Measurements from ENCODE around the gene UNC80. TPM values are rescaled to one million over a fixed set of nuclear protein-coding genes. Genes with fewer than 3 reads are reported as not detected.

UNC80 gene
- polyA plus RNA-seq, 3 donors, result under 0.01 TPM; not detected in 2

DNA sequence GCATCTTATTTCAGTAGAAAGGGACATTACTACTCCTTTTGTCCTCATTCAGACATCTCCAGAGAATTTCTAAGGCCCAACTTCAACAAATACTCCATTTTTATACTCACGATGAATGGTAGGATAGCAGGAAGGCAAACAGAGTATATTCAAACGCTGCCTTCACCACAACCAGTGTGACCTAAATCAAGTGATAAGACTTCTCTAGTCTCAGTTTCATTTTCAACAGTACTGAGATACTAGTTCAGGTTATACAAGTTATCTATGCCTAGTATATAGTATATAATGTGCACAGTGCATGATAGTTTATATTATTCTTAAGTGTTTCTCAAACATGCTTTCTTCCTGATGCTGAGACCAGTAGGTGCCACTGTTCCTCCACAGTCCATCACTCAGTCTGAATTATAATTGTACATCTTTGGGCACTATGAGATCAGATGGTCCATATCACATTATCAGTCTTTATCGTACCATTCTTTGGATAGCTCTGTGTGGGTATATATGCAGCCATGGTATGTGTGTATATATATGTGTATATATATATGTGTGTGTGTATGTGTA, 164.6 kb downstream of the UNC80 start:
- TF ChIP-seq CTCF (IDR thresholded peaks at IDR 0.05), result no peak
- Histone ChIP-seq H3K9me3 (replicated peaks in 1 of 2; ENCODE audit: control insufficient read depth in 1 of 2, insufficient read depth in 1 of 2, low read length in 2 of 2) (no peaks in the 10 kb centered on the region), H4K20me1 (ENCODE audit: insufficient read depth, low read length) (no peaks in the 10 kb centered on the region), H2AFZ (ENCODE audit: insufficient read depth, low read depth, low read length, poor library complexity, severe bottlenecking) (no peak overlapping the region), H3K4me3 (replicated peaks in 1 of 3; ENCODE audit: low read depth in 2 of 3, low read length in 3 of 3) (no peak overlapping the region), H3K79me2 (ENCODE audit: insufficient read depth, low read length) (no peaks in the 10 kb centered on the region), H3K27me3 (ENCODE audit: control insufficient read depth in 2 of 2, insufficient read depth in 2 of 2, low read length in 2 of 2) (no peaks in the 10 kb centered on the region), H3K27ac (ENCODE audit: low read depth in 1 of 2, low read length in 2 of 2) (no peak overlapping the region), H3K9ac (ENCODE audit: insufficient read depth, low read length, poor library complexity, severe bottlenecking) (no peak overlapping the region), H3K4me1 (ENCODE audit: control insufficient read depth in 1 of 2, insufficient read depth in 2 of 2, low read length in 2 of 2) (no peaks in the 10 kb centered on the region), H3K36me3 (replicated peaks in 1 of 2; ENCODE audit: control insufficient read depth in 1 of 2, insufficient read depth in 2 of 2, low read length in 2 of 2) (no peaks in the 10 kb centered on the region), H3K4me2 (replicated peaks; ENCODE audit: extremely low read depth, low read length, poor library complexity, severe bottlenecking) (no peak overlapping the region)
- Mint-ChIP-seq H3K4me3 (no peak overlapping the region), H3K36me3 (no peaks in the 10 kb centered on the region), H3K9me3 (no peaks in the 10 kb centered on the region), H3K27me3 (ENCODE audit: low read depth in 3 of 3) (peaks cover 2 to 3% (median 2%) of the 10 kb centered on the region in 3 donors), H3K4me1 (no peaks in the 10 kb centered on the region), H3K27ac (no peak overlapping the region)
- 100% methylated on average over 1 of the region's 3 CpGs for WGBS (ENCODE audit: insufficient coverage)
- intact Hi-C loops (cut with micrococcal nuclease), result no loop called here
- DNase-seq, result no peak

DNA sequence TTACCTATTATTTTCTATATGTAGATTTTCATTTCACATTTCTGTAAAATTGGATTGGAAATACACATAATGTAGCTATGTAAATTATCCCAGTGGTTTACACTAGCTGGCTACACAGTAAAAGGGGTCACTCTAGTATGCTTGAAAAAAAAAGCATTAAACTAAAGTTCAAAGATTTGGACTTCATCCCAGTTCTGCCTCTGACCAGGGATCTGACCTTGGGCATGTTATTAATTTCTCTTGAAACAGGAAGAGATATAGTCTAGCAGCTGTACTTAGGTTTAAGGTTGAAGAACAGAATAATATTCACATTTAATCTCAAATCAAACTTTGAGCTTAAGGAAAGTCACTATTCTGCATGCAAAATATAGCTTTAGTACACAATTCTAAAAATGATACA, 166.3 kb downstream of the UNC80 start:
- H3K9me3 ChIP-seq (replicated peaks in 1 of 2; ENCODE audit: control insufficient read depth in 1 of 2, insufficient read depth in 1 of 2, low read length in 2 of 2), result no peaks in the 10 kb centered on the region
- DNase-seq, result no peak
- no peak overlapping the region for H3K4me3 ChIP-seq (replicated peaks in 1 of 3; ENCODE audit: low read depth in 2 of 3, low read length in 3 of 3)
- no peak overlapping the region for H3K4me3 Mint-ChIP-seq
- no peaks in the 10 kb centered on the region for H3K79me2 ChIP-seq (ENCODE audit: insufficient read depth, low read length)
- H3K36me3 Mint-ChIP-seq, result no peaks in the 10 kb centered on the region
- H3K27ac ChIP-seq (ENCODE audit: low read depth in 1 of 2, low read length in 2 of 2), result no peak overlapping the region
- H4K20me1 ChIP-seq (ENCODE audit: insufficient read depth, low read length), result no peaks in the 10 kb centered on the region
- no peak for TF ChIP-seq CTCF (IDR thresholded peaks at IDR 0.05)
- H3K27me3 ChIP-seq (ENCODE audit: control insufficient read depth in 2 of 2, insufficient read depth in 2 of 2, low read length in 2 of 2), result no peaks in the 10 kb centered on the region
- H3K36me3 ChIP-seq (replicated peaks in 1 of 2; ENCODE audit: control insufficient read depth in 1 of 2, insufficient read depth in 2 of 2, low read length in 2 of 2), result no peaks in the 10 kb centered on the region
- H3K4me1 Mint-ChIP-seq, result peaks cover 6% of the 10 kb centered on the region
- no peak overlapping the region for H3K9ac ChIP-seq (ENCODE audit: insufficient read depth, low read length, poor library complexity, severe bottlenecking)
- intact Hi-C loops (cut with micrococcal nuclease), result no loop called here
- no peak overlapping the region for H3K27ac Mint-ChIP-seq
- no peaks in the 10 kb centered on the region for H3K9me3 Mint-ChIP-seq
- no peak overlapping the region for H3K4me2 ChIP-seq (replicated peaks; ENCODE audit: extremely low read depth, low read length, poor library complexity, severe bottlenecking)
- peaks cover 0 to 2% of the 10 kb centered on the region in 2 donors for H3K4me1 ChIP-seq (ENCODE audit: control insufficient read depth in 1 of 2, insufficient read depth in 2 of 2, low read length in 2 of 2)
- H3K27me3 Mint-ChIP-seq (ENCODE audit: low read depth in 3 of 3), result peaks cover 0 to 2% (median 1%) of the 10 kb centered on the region in 3 donors
- H2AFZ ChIP-seq (ENCODE audit: insufficient read depth, low read depth, low read length, poor library complexity, severe bottlenecking), result no peak overlapping the region
